ENCODE results near the gene HSD11B2. TPM values are rescaled to one million over a fixed set of nuclear protein-coding genes. Genes with fewer than 3 reads are reported as not detected.
A peak's percentile ranks its signal among the peaks of the same experiment; 100 is the strongest.

HSD11B2 gene
- total and polyA plus RNA-seq, 4 donors: 2.6 to 39.8 (median 6.7) TPM

GRCh38 chr16:67486805-67487204, 55.9 kb downstream of the HSD11B2 start:
- H3K4me3 ChIP-seq: no peak overlapping the region
- H3K27me3 ChIP-seq (ENCODE audit: control insufficient read depth in 3 of 3, insufficient read depth in 3 of 3, low read length in 2 of 3): no peaks in the 10 kb centered on the region
- H3K36me3 ChIP-seq (ENCODE audit: control insufficient read depth in 4 of 4, insufficient read depth in 4 of 4, low read length in 4 of 4): peaks cover 0 to 2% (median 0%) of the 10 kb centered on the region in 4 donors
- H3K9ac ChIP-seq (ENCODE audit: insufficient read depth in 1 of 2, low read length in 2 of 2): no peak overlapping the region
- 20 to 58% methylated on average over 3 of the region's 3 CpGs for WGBS, 2 donors
- no peaks in the 10 kb centered on the region for H3K9me3 ChIP-seq (ENCODE audit: control insufficient read depth in 4 of 4, insufficient read depth in 3 of 4, low read length in 3 of 4)
- ATAC-seq (ENCODE audit: insufficient read depth, low FRiP score): peak; percentile 29
- peaks cover 0 to 12% (median 2%) of the 10 kb centered on the region in 5 donors for H3K4me1 ChIP-seq (ENCODE audit: control insufficient read depth in 5 of 5, insufficient read depth in 5 of 5, low read length in 5 of 5)
- TF ChIP-seq, protein P1, sequence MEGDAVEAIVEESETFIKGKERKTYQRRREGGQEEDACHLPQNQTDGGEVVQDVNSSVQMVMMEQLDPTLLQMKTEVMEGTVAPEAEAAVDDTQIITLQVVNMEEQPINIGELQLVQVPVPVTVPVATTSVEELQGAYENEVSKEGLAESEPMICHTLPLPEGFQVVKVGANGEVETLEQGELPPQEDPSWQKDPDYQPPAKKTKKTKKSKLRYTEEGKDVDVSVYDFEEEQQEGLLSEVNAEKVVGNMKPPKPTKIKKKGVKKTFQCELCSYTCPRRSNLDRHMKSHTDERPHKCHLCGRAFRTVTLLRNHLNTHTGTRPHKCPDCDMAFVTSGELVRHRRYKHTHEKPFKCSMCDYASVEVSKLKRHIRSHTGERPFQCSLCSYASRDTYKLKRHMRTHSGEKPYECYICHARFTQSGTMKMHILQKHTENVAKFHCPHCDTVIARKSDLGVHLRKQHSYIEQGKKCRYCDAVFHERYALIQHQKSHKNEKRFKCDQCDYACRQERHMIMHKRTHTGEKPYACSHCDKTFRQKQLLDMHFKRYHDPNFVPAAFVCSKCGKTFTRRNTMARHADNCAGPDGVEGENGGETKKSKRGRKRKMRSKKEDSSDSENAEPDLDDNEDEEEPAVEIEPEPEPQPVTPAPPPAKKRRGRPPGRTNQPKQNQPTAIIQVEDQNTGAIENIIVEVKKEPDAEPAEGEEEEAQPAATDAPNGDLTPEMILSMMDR (IDR thresholded peaks at IDR 0.05; ENCODE audit: control extremely low read depth, extremely low read depth): no peak
- peak overlapping the region in 1 of 2 donors; percentile 21 for H3K27ac ChIP-seq (ENCODE audit: low read depth in 1 of 2, low read length in 1 of 2)
- no peak for DNase-seq

Small RNA genes lying within 50 kb of the gene (small RNA-seq; reads per million reads assigned to genes)
- not detected for gene RNU1-123P (ENCODE audit: low replicate concordance)

Other genes with a start within 250 kb of the HSD11B2 start
- gene MATCAP1, start 247.2 kb upstream of the HSD11B2 start, total RNA-seq: 10 to 100 TPM; 33.1 to 41.8 TPM
- 10 to 100 TPM; 18.5 to 18.8 TPM for gene MATCAP1, start 247.2 kb upstream of the HSD11B2 start, polyA plus RNA-seq
- gene EXOC3L1, start 241.0 kb upstream of the HSD11B2 start, total RNA-seq: 10 to 100 TPM; 11.4 to 16.5 TPM
- gene EXOC3L1, start 241.0 kb upstream of the HSD11B2 start, polyA plus RNA-seq: 10 to 100 TPM in 1 of 2 donors, 1 to 10 TPM in 1; 9.7 to 12.6 TPM
- gene E2F4, start 239.0 kb upstream of the HSD11B2 start, total RNA-seq: 10 to 100 TPM; 27.8 to 68.2 TPM
- 10 to 100 TPM; 44.5 to 86.1 TPM for gene E2F4, start 239.0 kb upstream of the HSD11B2 start, polyA plus RNA-seq
- gene ELMO3, start 232.0 kb upstream of the HSD11B2 start, total RNA-seq: 10 to 100 TPM in 1 of 2 donors, 1 to 10 TPM in 1; 6.5 to 22.5 TPM
- 10 to 100 TPM; 13.3 to 17.7 TPM for gene ELMO3, start 232.0 kb upstream of the HSD11B2 start, polyA plus RNA-seq
- 10 to 100 TPM; 22.1 to 59.0 TPM for gene TMEM208, start 204.0 kb upstream of the HSD11B2 start, total RNA-seq
- gene TMEM208, start 204.0 kb upstream of the HSD11B2 start, polyA plus RNA-seq: 100 to 1,000 TPM; 128 to 196 TPM
- 100 to 1,000 TPM in 1 of 2 donors, 10 to 100 TPM in 1; 51.3 to 129 TPM for gene FHOD1, start 183.6 kb upstream of the HSD11B2 start, total RNA-seq
- gene FHOD1, start 183.6 kb upstream of the HSD11B2 start, polyA plus RNA-seq: 10 to 100 TPM; 64.1 to 67.0 TPM
- gene SLC9A5, start 182.1 kb upstream of the HSD11B2 start, total RNA-seq: 1 to 10 TPM; 4.2 to 5.9 TPM
- gene SLC9A5, start 182.1 kb upstream of the HSD11B2 start, polyA plus RNA-seq: 1 to 10 TPM; 1.2 to 2.4 TPM
- gene PLEKHG4, start 151.6 kb upstream of the HSD11B2 start, total RNA-seq: 10 to 100 TPM; 14.6 to 26.9 TPM
- gene PLEKHG4, start 151.6 kb upstream of the HSD11B2 start, polyA plus RNA-seq: 10 to 100 TPM in 1 of 2 donors, 1 to 10 TPM in 1; 9.0 to 19.5 TPM
- gene KCTD19, start 104.4 kb upstream of the HSD11B2 start, total RNA-seq: 1 to 10 TPM in 1 of 2 donors, under 1 TPM in 1; 0.40 to 5.1 TPM
- under 1 TPM; 0.07 to 0.24 TPM for gene KCTD19, start 104.4 kb upstream of the HSD11B2 start, polyA plus RNA-seq
- gene LRRC36, start 104.3 kb upstream of the HSD11B2 start, total RNA-seq: 100 to 1,000 TPM in 1 of 2 donors, 10 to 100 TPM in 1; 14.4 to 103 TPM
- 10 to 100 TPM in 1 of 2 donors, 1 to 10 TPM in 1; 2.1 to 18.8 TPM for gene LRRC36, start 104.3 kb upstream of the HSD11B2 start, polyA plus RNA-seq
- 100 to 1,000 TPM; 183 to 371 TPM for gene TPPP3, start 37.6 kb upstream of the HSD11B2 start, total RNA-seq
- gene TPPP3, start 37.6 kb upstream of the HSD11B2 start, polyA plus RNA-seq: 100 to 1,000 TPM; 164 to 186 TPM
- 10 to 100 TPM; 14.9 to 31.8 TPM for gene ZDHHC1, start 14.6 kb upstream of the HSD11B2 start, total RNA-seq
- 10 to 100 TPM; 10.9 to 27.4 TPM for gene ZDHHC1, start 14.6 kb upstream of the HSD11B2 start, polyA plus RNA-seq
- 100 to 1,000 TPM in 1 of 2 donors, 10 to 100 TPM in 1; 87.2 to 185 TPM for gene ATP6V0D1, start 50.0 kb downstream of the HSD11B2 start, total RNA-seq
- gene ATP6V0D1, start 50.0 kb downstream of the HSD11B2 start, polyA plus RNA-seq: 100 to 1,000 TPM in 1 of 2 donors, 10 to 100 TPM in 1; 39.6 to 249 TPM
- 1 to 10 TPM in 1 of 2 donors, not detected in 1; 1.4 TPM for gene AGRP, start 52.4 kb downstream of the HSD11B2 start, total RNA-seq
- 1 to 10 TPM in 1 of 2 donors, under 1 TPM in 1; 0.97 to 8.3 TPM for gene AGRP, start 52.4 kb downstream of the HSD11B2 start, polyA plus RNA-seq
- 100 to 1,000 TPM in 1 of 2 donors, 10 to 100 TPM in 1; 85.1 to 122 TPM for gene RIPOR1, start 97.7 kb downstream of the HSD11B2 start, total RNA-seq
- gene RIPOR1, start 97.7 kb downstream of the HSD11B2 start, polyA plus RNA-seq: 10 to 100 TPM; 44.1 to 55.6 TPM
- 10 to 100 TPM; 28.5 to 54.2 TPM for gene CTCF, start 131.4 kb downstream of the HSD11B2 start, total RNA-seq
- gene CTCF, start 131.4 kb downstream of the HSD11B2 start, polyA plus RNA-seq: 10 to 100 TPM; 16.7 to 18.1 TPM
- gene CARMIL2, start 214.0 kb downstream of the HSD11B2 start, total RNA-seq: 1 to 10 TPM; 1.2 to 2.9 TPM
- 1 to 10 TPM; 1.7 to 2.5 TPM for gene CARMIL2, start 214.0 kb downstream of the HSD11B2 start, polyA plus RNA-seq
- 10 to 100 TPM; 13.4 to 19.7 TPM for gene ACD, start 229.1 kb downstream of the HSD11B2 start, total RNA-seq
- 10 to 100 TPM; 13.2 to 18.4 TPM for gene ACD, start 229.1 kb downstream of the HSD11B2 start, polyA plus RNA-seq
- gene PARD6A, start 229.8 kb downstream of the HSD11B2 start, total RNA-seq: 1 to 10 TPM; 1.4 to 6.2 TPM
- 1 to 10 TPM; 4.4 to 5.0 TPM for gene PARD6A, start 229.8 kb downstream of the HSD11B2 start, polyA plus RNA-seq
- gene ENKD1, start 235.6 kb downstream of the HSD11B2 start, total RNA-seq: 10 to 100 TPM; 27.1 to 35.9 TPM
- 10 to 100 TPM; 24.4 to 35.0 TPM for gene ENKD1, start 235.6 kb downstream of the HSD11B2 start, polyA plus RNA-seq
- gene C16orf86, start 235.7 kb downstream of the HSD11B2 start, total RNA-seq: 1 to 10 TPM; 6.1 to 6.4 TPM
- gene C16orf86, start 235.7 kb downstream of the HSD11B2 start, polyA plus RNA-seq: 1 to 10 TPM; 3.7 to 4.4 TPM